ENCODE data around the gene FUT2. TPM values are rescaled to one million over a fixed set of nuclear protein-coding genes. Genes with fewer than 3 reads are reported as not detected.
"Not testable (repeated sequence)": the region's sequence is repeated elsewhere in the genome, so short reads cannot be mapped to it uniquely, and the experiment has no call there.

FUT2 gene
- total RNA-seq, 1 donor from 2014 or later: 0.20 TPM

DNA sequence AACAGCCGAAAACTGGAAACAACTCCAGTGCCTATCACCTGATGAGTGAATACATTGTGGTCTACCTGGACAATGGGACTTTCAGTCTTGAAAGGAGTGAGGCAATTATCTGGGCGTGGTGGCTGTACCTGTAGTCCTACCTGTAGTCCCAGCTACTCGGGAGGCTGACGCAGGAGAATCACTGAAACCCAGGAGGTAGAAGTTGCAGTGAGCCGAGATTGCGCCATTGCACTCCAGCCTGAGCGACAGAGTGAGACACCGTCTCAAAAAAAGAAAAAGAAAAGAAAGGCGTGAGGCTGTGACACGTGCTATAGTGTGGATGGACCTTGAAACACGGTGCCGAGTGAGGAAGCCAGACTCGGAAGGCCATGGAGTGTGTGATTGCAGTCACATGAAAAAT, 18.9 kb upstream of the FUT2 start:
- Mint-ChIP-seq H3K27ac (no peak overlapping the region), H3K9me3 (no peaks in the 10 kb centered on the region), H3K27me3 (ENCODE audit: low read depth) (peaks cover 5% of the 10 kb centered on the region), H3K36me3 (no peaks in the 10 kb centered on the region), H3K4me3 (no peak overlapping the region), H3K4me1 (peaks cover 6% of the 10 kb centered on the region)
- no peak for DNase-seq (ENCODE audit: low spot score in 2 of 2, unreplicated experiment in 2 of 2)
- TF ChIP-seq, protein P1, sequence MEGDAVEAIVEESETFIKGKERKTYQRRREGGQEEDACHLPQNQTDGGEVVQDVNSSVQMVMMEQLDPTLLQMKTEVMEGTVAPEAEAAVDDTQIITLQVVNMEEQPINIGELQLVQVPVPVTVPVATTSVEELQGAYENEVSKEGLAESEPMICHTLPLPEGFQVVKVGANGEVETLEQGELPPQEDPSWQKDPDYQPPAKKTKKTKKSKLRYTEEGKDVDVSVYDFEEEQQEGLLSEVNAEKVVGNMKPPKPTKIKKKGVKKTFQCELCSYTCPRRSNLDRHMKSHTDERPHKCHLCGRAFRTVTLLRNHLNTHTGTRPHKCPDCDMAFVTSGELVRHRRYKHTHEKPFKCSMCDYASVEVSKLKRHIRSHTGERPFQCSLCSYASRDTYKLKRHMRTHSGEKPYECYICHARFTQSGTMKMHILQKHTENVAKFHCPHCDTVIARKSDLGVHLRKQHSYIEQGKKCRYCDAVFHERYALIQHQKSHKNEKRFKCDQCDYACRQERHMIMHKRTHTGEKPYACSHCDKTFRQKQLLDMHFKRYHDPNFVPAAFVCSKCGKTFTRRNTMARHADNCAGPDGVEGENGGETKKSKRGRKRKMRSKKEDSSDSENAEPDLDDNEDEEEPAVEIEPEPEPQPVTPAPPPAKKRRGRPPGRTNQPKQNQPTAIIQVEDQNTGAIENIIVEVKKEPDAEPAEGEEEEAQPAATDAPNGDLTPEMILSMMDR (IDR thresholded peaks at IDR 0.05; ENCODE audit: unreplicated experiment): no peak

DNA sequence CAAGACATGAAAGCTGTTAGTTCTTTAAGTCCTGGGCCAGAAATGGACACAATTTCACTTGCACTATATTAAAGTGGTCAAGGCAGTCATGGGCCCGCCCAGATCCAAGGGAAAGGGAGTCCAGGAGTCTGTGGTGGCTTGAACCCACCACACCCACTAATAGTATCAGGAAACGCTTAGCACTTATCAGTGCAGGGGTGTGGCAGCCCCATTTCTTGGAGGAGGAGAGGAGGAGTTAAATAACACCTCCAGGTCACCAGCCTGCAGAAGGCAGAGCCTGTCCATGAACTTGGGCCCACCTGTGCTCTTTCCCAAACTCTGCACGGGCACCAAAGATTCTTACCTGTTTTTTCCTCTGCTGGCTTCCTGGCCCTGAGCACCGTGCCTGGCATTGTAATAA, 17.6 kb upstream of the FUT2 start:
- peaks cover 5% of the 10 kb centered on the region for H3K27me3 Mint-ChIP-seq (ENCODE audit: low read depth)
- TF ChIP-seq, protein P1 (IDR thresholded peaks at IDR 0.05; ENCODE audit: unreplicated experiment): no peak
- no peak for DNase-seq (ENCODE audit: low spot score in 2 of 2, unreplicated experiment in 2 of 2)
- H3K4me1 Mint-ChIP-seq: peaks cover 6% of the 10 kb centered on the region
- H3K4me3 Mint-ChIP-seq: no peak overlapping the region
- H3K9me3 Mint-ChIP-seq: no peaks in the 10 kb centered on the region
- H3K36me3 Mint-ChIP-seq: no peaks in the 10 kb centered on the region
- H3K27ac Mint-ChIP-seq: no peak overlapping the region

DNA sequence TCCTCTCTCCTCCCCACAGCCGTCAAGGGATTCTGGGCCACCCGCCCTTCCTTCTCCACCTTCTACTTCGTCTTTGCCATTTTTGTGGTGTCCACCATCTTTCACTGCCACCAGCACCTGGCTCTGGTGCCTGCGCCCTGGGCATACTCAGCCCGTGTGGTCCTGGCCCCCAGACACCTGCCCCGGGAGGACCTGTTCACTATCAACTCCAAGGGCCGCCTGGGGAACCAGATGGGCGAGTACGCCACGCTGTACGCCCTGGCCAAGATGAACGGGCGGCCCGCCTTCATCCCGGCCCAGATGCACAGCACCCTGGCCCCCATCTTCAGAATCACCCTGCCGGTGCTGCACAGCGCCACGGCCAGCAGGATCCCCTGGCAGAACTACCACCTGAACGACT, 15.8 kb upstream of the FUT2 start:
- H3K27me3 Mint-ChIP-seq (ENCODE audit: low read depth); H3K36me3 Mint-ChIP-seq: not testable (repeated sequence)
- peaks cover 10% of the 10 kb centered on the region for H3K4me1 Mint-ChIP-seq

DNA sequence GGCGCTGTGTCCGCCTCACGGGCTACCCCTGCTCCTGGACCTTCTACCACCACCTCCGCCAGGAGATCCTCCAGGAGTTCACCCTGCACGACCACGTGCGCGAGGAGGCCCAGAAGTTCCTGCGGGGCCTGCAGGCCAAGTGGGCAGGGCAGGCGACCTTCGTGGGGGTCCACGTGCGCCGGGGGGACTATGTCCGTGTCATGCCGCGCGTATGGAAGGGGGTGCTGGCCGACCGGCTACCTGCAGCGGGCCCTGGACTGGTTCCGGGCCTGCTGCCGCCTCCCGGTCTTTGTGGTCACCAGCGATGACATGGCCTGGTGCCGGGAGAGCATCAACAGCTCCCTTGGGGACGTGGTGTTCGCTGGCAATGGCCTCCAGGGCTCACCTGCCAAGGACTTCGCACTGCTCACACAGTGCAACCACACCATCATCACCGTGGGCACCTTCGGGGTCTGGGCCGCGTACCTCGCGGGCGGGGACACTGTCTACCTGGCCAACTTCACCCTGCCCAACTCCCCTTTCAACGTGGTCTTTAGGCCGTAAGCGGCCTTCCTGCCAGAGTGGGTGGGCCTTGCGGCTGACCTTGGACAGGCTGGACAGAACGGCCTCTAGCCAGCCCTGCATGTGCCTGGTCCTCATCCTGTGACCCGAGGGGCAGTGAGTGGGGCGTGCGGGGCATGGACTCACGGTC, 15.2 kb upstream of the FUT2 start:
- no peaks in the 10 kb centered on the region for H3K27me3 Mint-ChIP-seq (ENCODE audit: low read depth)
- TF ChIP-seq, protein P1 (IDR thresholded peaks at IDR 0.05; ENCODE audit: unreplicated experiment): no peak
- DNase-seq (ENCODE audit: low spot score in 2 of 2, unreplicated experiment in 2 of 2): no peak
- no peak overlapping the region for H3K27ac Mint-ChIP-seq
- H3K36me3 Mint-ChIP-seq: no peaks in the 10 kb centered on the region
- no peaks in the 10 kb centered on the region for H3K9me3 Mint-ChIP-seq
- peaks cover 5% of the 10 kb centered on the region for H3K4me1 Mint-ChIP-seq
- no peak overlapping the region for H3K4me3 Mint-ChIP-seq

More for the DNA sequence above, 15.8 kb upstream of the FUT2 start:
- not testable (repeated sequence) for H3K27ac Mint-ChIP-seq; H3K9me3 Mint-ChIP-seq; H3K4me3 Mint-ChIP-seq; DNase-seq (ENCODE audit: low spot score in 2 of 2, unreplicated experiment in 2 of 2)

DNA sequence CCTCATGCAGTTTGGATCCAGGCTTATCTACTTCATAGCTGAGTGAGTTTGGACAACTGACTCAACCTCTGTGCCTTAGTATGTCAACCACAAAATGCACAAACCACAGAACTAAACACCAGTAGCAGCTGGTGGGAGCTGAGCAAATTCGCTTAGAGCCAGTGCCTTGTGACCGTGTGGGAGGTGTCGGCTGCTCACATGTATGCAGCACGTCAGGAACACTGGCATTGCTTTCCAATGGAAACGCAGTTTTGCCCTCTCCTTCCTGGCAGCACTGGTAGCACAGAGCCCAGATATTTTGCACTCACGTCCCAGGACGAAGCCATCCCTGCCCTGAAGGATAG, 14.7 kb upstream of the FUT2 start:
- Mint-ChIP-seq H3K4me1 (peaks cover 5% of the 10 kb centered on the region), H3K27me3 (ENCODE audit: low read depth) (no peaks in the 10 kb centered on the region), H3K4me3 (no peak overlapping the region), H3K9me3 (no peaks in the 10 kb centered on the region), H3K27ac (no peak overlapping the region), H3K36me3 (no peaks in the 10 kb centered on the region)
- DNase-seq (ENCODE audit: low spot score in 2 of 2, unreplicated experiment in 2 of 2): no peak
- TF ChIP-seq, protein P1 (IDR thresholded peaks at IDR 0.05; ENCODE audit: unreplicated experiment): no peak

DNA sequence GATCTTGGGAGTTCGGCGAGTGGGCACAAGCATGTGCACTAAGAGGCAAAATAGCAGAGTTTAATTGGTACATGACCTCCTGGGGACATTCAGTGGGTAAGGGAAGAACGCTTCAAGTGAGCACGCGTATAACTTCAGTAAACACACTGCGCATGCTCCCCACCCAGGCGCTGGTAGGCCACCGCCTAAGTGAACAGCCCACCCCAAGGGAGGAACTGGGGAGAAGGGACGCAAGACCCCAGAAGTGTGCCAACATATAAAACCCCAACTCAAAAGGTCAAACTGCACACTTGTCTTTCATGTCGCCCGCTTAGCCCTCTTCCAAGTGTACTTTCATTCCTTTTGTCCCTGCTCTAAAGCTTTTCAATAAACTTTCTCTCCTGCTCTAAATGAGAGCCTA, 12.4 kb upstream of the FUT2 start:
- H3K9me3 Mint-ChIP-seq: no peaks in the 10 kb centered on the region
- peaks cover 3% of the 10 kb centered on the region for H3K27me3 Mint-ChIP-seq (ENCODE audit: low read depth)
- no peak for DNase-seq (ENCODE audit: low spot score in 2 of 2, unreplicated experiment in 2 of 2)
- no peaks in the 10 kb centered on the region for H3K36me3 Mint-ChIP-seq
- no peak overlapping the region for H3K27ac Mint-ChIP-seq
- H3K4me1 Mint-ChIP-seq: peaks cover 5% of the 10 kb centered on the region
- no peak overlapping the region for H3K4me3 Mint-ChIP-seq
- TF ChIP-seq, protein P1 (IDR thresholded peaks at IDR 0.05; ENCODE audit: unreplicated experiment): no peak
